GM12878 (cell line): ENCODE results near the gene ARIH2. TPM values are rescaled to one million over a fixed set of nuclear protein-coding genes. Genes with fewer than 3 reads are reported as not detected.
A peak's percentile ranks its signal among the peaks of the same experiment; 100 is the strongest.

ENCODE experiments used
- ATAC-seq: fragments of 200-7000 bp; cut with Tn5 transposase; 3 replicates; pipeline ENCODE4 v1.9.1; 2020; ENCODE audit warnings: mild to moderate bottlenecking, moderate library complexity
- BruUV-seq: library from RNA; stranded (reverse); fragments of 400-500 nt; replicated peaks from 2 replicates; lab custom pipeline; 2021; lab: Mats Ljungman, UMichigan
- CTCF ChIA-PET: fragments of 300-600 bp; sonication (Branson Sonifier 250); formaldehyde crosslinking; extraction: SDS; loops from one replicate; lab custom pipeline; 2021; ENCODE audit warnings: inconsistent platforms; lab: Yijun Ruan, JAX
- POLR2A ChIA-PET: fragments of 350-600 bp; formaldehyde crosslinking; extraction: SDS; loops from one replicate; lab custom pipeline; 2021; ENCODE audit warnings: inconsistent platforms; lab: Charles Lee
- RAD21 ChIA-PET: fragments of 300-600 bp; sonication (Branson Sonifier 250); formaldehyde crosslinking; loops from one replicate; lab custom pipeline; 2023; ENCODE audit warnings: antibody characterized with exemption; ENCODE audit not compliant: unreplicated experiment; lab: Charles Lee
- SMC1A ChIA-PET: fragments of 300-600 bp; sonication (Branson Sonifier 250); formaldehyde crosslinking; loops from one replicate; lab custom pipeline; 2023; ENCODE audit not compliant: unreplicated experiment, uncharacterized antibody; lab: Charles Lee
- DNase-seq: peaks from one replicate; pipeline ENCODE4 v3.0.0-alpha.2; 2011; ENCODE audit warnings: low read depth, low spot score
- FAIRE-seq: peaks from 3 replicates; lab custom pipeline; 2011; peaks lifted over from hg19 to GRCh38; lab: Jason Lieb, UNC
- H2AFZ ChIP-seq: 2 replicates; pipeline ENCODE4 v1.6.0; 2011; ENCODE audit warnings: low read depth, low read length, control low read depth; ENCODE audit not compliant: control insufficient read depth
- H3K27ac ChIP-seq: 2 replicates; pipeline ENCODE4 v1.5.1; 2011; ENCODE audit warnings: control low read depth; ENCODE audit not compliant: control insufficient read depth, insufficient read depth
- H3K27me3 ChIP-seq, 2 experiments: replicated peaks in 1 of 2; 2 replicates each; pipeline versions ENCODE4 v1.6.0 to v1.6.1; 2011; ENCODE audit warnings: low read length in 1 of 2; ENCODE audit not compliant: control insufficient read depth in 2 of 2, insufficient read depth in 2 of 2
- H3K36me3 ChIP-seq, 2 experiments: 2 replicates each; pipeline ENCODE4 v1.5.1; 2011; ENCODE audit warnings: low read length in 1 of 2; ENCODE audit not compliant: control insufficient read depth in 2 of 2, insufficient read depth in 2 of 2
- H3K4me1 ChIP-seq: 2 replicates; pipeline ENCODE4 v1.6.1; 2011; ENCODE audit warnings: mild to moderate bottlenecking, low read length, moderate library complexity, mixed read lengths; ENCODE audit not compliant: control insufficient read depth, insufficient read depth
- H3K4me2 ChIP-seq: 2 replicates; pipeline ENCODE4 v1.6.0; 2011; ENCODE audit warnings: control low read depth; ENCODE audit not compliant: control insufficient read depth, insufficient read depth
- H3K4me3 ChIP-seq: fragments of 200-600 bp; sonication (generic); 2 replicates; pipeline ENCODE4 v1.5.1; 2016
- H3K79me2 ChIP-seq: 2 replicates; pipeline ENCODE4 v1.6.0; 2011; ENCODE audit warnings: low read length; ENCODE audit not compliant: control insufficient read depth, insufficient read depth
- H3K9ac ChIP-seq: 2 replicates; pipeline ENCODE4 v1.8.0; 2011; ENCODE audit warnings: low read length, control low read depth, mixed read lengths; ENCODE audit not compliant: control insufficient read depth, insufficient read depth
- H3K9me3 ChIP-seq: replicated peaks from 3 replicates; pipeline ENCODE4 v1.5.1; 2011; ENCODE audit warnings: mild to moderate bottlenecking, low read length; ENCODE audit not compliant: control insufficient read depth, insufficient read depth
- H4K20me1 ChIP-seq: 2 replicates; pipeline ENCODE4 v1.6.0; 2011; ENCODE audit not compliant: control insufficient read depth, insufficient read depth
- CHD4 ChIP-seq: fragments of 200-600 bp; sonication (generic); IDR thresholded peaks from 2 replicates; pipeline ENCODE4 v1.6.1; 2016; ENCODE audit warnings: mild to moderate bottlenecking
- E2F8 ChIP-seq: fragments of 450-650 bp; IDR thresholded peaks from 2 replicates; pipeline ENCODE4 v1.6.1; 2018; ENCODE audit warnings: mild to moderate bottlenecking, low read depth, moderate library complexity; ENCODE audit not compliant: partially characterized antibody
- ESRRA ChIP-seq: IDR thresholded peaks from 2 replicates; pipeline ENCODE4 v1.6.1; 2012; ENCODE audit warnings: mild to moderate bottlenecking, low read length, improper control_type of control experiment
- FOXM1 ChIP-seq: IDR thresholded peaks from 2 replicates; pipeline ENCODE4 v1.6.1; 2012; ENCODE audit warnings: low read depth, mild to moderate bottlenecking, inconsistent platforms, low read length, moderate library complexity
- HDGF ChIP-seq: fragments of 450-650 bp; IDR thresholded peaks from 2 replicates; pipeline ENCODE4 v1.6.1; 2016; ENCODE audit warnings: antibody characterized with exemption
- IKZF1 ChIP-seq: fragments of 450-650 bp; conservative IDR thresholded peaks from 2 replicates; pipeline ENCODE4 v1.6.1; 2017; ENCODE audit warnings: antibody characterized with exemption, mild to moderate bottlenecking
- KLF5 ChIP-seq: fragments of 450-650 bp; IDR thresholded peaks from 2 replicates; pipeline ENCODE4 v1.6.1; 2014; ENCODE audit warnings: mild to moderate bottlenecking; ENCODE audit not compliant: partially characterized antibody
- POLR2AphosphoS2 ChIP-seq: IDR thresholded peaks from 2 replicates; pipeline ENCODE4 v1.6.1; 2011; ENCODE audit warnings: low read depth, mild to moderate bottlenecking, low read length, improper control_type of control experiment, moderate library complexity
- RAD51 ChIP-seq: fragments of 450-650 bp; IDR thresholded peaks from 2 replicates; pipeline ENCODE4 v1.6.1; 2016; ENCODE audit warnings: moderate library complexity, mild to moderate bottlenecking, inconsistent platforms
- SMAD5 ChIP-seq: IDR thresholded peaks from 2 replicates; pipeline ENCODE4 v1.6.1; 2016; ENCODE audit warnings: antibody characterized with exemption, low read depth
- SMARCA5 ChIP-seq: fragments of 450-650 bp; IDR thresholded peaks from 2 replicates; pipeline ENCODE4 v1.6.1; 2017; ENCODE audit warnings: mild to moderate bottlenecking
- SPI1 ChIP-seq: IDR thresholded peaks from 2 replicates; pipeline ENCODE4 v1.6.1; 2011; ENCODE audit warnings: low read depth, mild to moderate bottlenecking, low read length, moderate library complexity, borderline replicate concordance; ENCODE audit not compliant: insufficient read depth
- SREBF1 ChIP-seq: IDR thresholded peaks from 2 replicates; pipeline ENCODE4 v1.6.1; 2012; ENCODE audit warnings: mild to moderate bottlenecking, low read length
- TBL1XR1 ChIP-seq: IDR thresholded peaks from 2 replicates; pipeline ENCODE4 v1.6.1; 2012; ENCODE audit warnings: low read depth, low read length, improper control_type of control experiment
- WRNIP1 ChIP-seq: IDR thresholded peaks from 2 replicates; pipeline ENCODE4 v1.6.1; 2011; ENCODE audit warnings: low read depth, low read length, improper control_type of control experiment, borderline replicate concordance
- ZBTB40 ChIP-seq: fragments of 450-650 bp; IDR thresholded peaks from 2 replicates; pipeline ENCODE4 v1.6.1; 2016; ENCODE audit warnings: mild to moderate bottlenecking, moderate library complexity, borderline replicate concordance
- ZNF207 ChIP-seq: fragments of 450-650 bp; IDR thresholded peaks from 2 replicates; pipeline ENCODE4 v1.6.1; 2014; ENCODE audit warnings: antibody characterized with exemption, mild to moderate bottlenecking, borderline replicate concordance
- WGBS: methylation state at CpG from one replicate; pipeline ENCODE4 v1.1.6; 2016; ENCODE audit warnings: low lambda C conversion rate; ENCODE audit not compliant: insufficient replicate concordance, insufficient coverage; ENCODE audit errors: missing lambda C conversion rate; 5-methylcytosine and 5-hydroxymethylcytosine counted together
- in situ Hi-C: fragments of 300-500 bp; cut with MboI; formaldehyde crosslinking; loops from 9 replicates; pipeline ENCODE4 v1.14.3; 2018; ENCODE audit warnings: mixed read lengths
- intact Hi-C: fragments of 100-400 bp; cut with micrococcal nuclease; formaldehyde crosslinking; loops from one replicate; pipeline ENCODE4 v1.14.2; 2022; ENCODE audit not compliant: unreplicated experiment
- polyA plus RNA-seq, 11 experiments: library from polyadenylated mRNA; depleted of rRNA in 4 of 11; unstranded in 6 of 11; stranded (reverse) in 5 of 11; fragments of >200 nt; fragmentation: Nextera tagmentation in 4 of 11; fragmentation: Illumina TruSeq in 1 of 11; extraction: Ambion mirVana in 4 of 11; extraction: Trizol in 1 of 11; gene quantifications; 1 replicate in 1 of 11; 2 replicates in 10 of 11; pipeline versions ENCODE4 v1.2.1 to v1.2.3, GENCODE V29; 2011 to 2016; ENCODE audit warnings: inconsistent platforms in 2 of 11, missing spikeins in 2 of 11, low read depth in 1 of 11
- total RNA-seq, 4 experiments: library from RNA; depleted of rRNA in 3 of 4; stranded (reverse); fragments of >200 nt in 3 of 4; fragmentation: Illumina TruSeq in 1 of 4; extraction: Trizol in 1 of 4; gene quantifications; 2 replicates each; pipeline versions ENCODE4 v1.2.1 to v1.2.3, GENCODE V29; 2013 to 2021

Gene ARIH2
- total and polyA plus RNA-seq, 10 of the 15 experiments (the other 5 are each of a cell fraction or from before 2014, with no cell fraction given), result 18.7 to 74.7 (median 63.7) TPM

GRCh38 chr3:49018707-49019006 lies 100.0 kb downstream of the ARIH2 start (continued):
- TF ChIP-seq ZBTB40, result 0 out of 2 replicates have a peak, but pooled peaks have one; percentile 73
- TF ChIP-seq SMARCA5, result 0 out of 2 replicates have a peak, but pooled peaks have one; percentile 7
- TF ChIP-seq POLR2AphosphoS2, result peak; percentile 28; the same call in 1 of the 2 replicates
- TF ChIP-seq ZNF207, result no peak
- TF ChIP-seq, all 136 proteins: peak for 4

GRCh38 chr3:49019941-49020329 lies 101.3 kb downstream of the ARIH2 start:
- ATAC-seq, result no peak
- H4K20me1 ChIP-seq, result no peaks in the 10 kb centered on the region
- in situ Hi-C loops (no loop called here), intact Hi-C loops (loop anchor here (2.0 to 10.0 kb wide), 4 partner anchors 29 to 655 kb away; partner anchors contain the start of genes APEH, P4HTM, QRICH1 and USP4)
- peak overlapping the region; percentile 83 for H3K4me2 ChIP-seq
- 2% methylated on average over 12 of the region's 12 CpGs for WGBS
- no peaks in the 10 kb centered on the region for H3K9me3 ChIP-seq
- H3K79me2 ChIP-seq, result peaks cover 41% of the 10 kb centered on the region
- BruUV-seq, result no TSS peak
- no peak for DNase-seq
- FAIRE-seq, result no peak
- TF ChIP-seq SREBF1 (no peak), ESRRA (no peak), RAD51 (no peak), E2F8 (no peak), SMAD5 (0 out of 2 replicates have a peak, but pooled peaks have one; percentile 18), HDGF (no peak), TBL1XR1 (no peak), SPI1 (no peak), WRNIP1 (0 out of 2 replicates have a peak, but pooled peaks have one; percentile 77), KLF5 (no peak), FOXM1 (no peak), CHD4 (no peak), IKZF1 (0 out of 2 replicates have a peak, but pooled peaks have one; percentile 14)
- peak overlapping the region; percentile 94 for H3K27ac ChIP-seq
- CTCF ChIA-PET, result interaction anchor here (0.5 to 5.9 kb wide), 10 partner anchors 9 to 584 kb away, joined by 3 to 83 read pairs (median 6); partner anchors contain the start of genes IMPDH2, KLHDC8B, P4HTM and QRICH1
- RAD21 ChIA-PET, result interaction anchor here (0.7 to 4.1 kb wide), 8 partner anchors 9 to 555 kb away, joined by 3 to 40 read pairs (median 4); partner anchors contain the start of genes QRICH1, USP4 and WDR6
- SMC1A ChIA-PET, result interaction anchor here (0.6 to 4.2 kb wide), 7 partner anchors 10 to 584 kb away, joined by 3 to 21 read pairs (median 3); partner anchors contain the start of genes IMPDH2, QRICH1 and WDR6
- POLR2A ChIA-PET, result interaction anchor here (0.5 to 4.3 kb wide), 14 partner anchors 9 to 450 kb away, joined by 3 to 69 read pairs (median 5); partner anchors contain the start of genes DAG1, IMPDH2, P4HTM and QRICH1
- H3K27me3 ChIP-seq, result no peaks in the 10 kb centered on the region
- peak overlapping the region; percentile 81 for H3K9ac ChIP-seq
- H3K36me3 ChIP-seq, result peaks cover 14 to 15% of the 10 kb centered on the region in 2 experiments
- no peak overlapping the region; the same call in 1 of the 2 replicates for H2AFZ ChIP-seq
- peaks cover 13% of the 10 kb centered on the region for H3K4me1 ChIP-seq
- peak overlapping the region; percentile 95 for H3K4me3 ChIP-seq
